ENCODE data around the gene WHRN.

The WHRN gene

DNA sequence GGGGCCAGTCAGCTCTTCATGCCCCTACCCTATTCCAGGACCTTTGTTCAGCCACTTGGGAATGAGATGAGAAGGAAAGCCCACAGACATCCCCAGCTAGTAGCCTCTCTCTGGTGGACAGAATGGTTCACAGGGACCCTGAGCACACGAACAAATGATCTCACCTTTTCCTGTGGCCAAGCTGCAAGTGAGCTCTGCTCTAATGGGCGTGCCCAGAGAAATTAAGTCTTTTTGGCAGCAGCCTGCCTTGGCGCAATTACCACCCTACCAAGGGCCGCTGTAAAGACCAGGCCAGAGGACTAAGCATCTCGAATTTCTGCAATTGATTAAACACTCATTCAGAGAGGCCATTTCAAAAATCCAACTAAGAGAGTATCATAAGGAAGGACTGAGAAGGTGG is 56.0 kb downstream of the WHRN start:
- no peak for DNase-seq (ENCODE audit: low spot score)

DNA sequence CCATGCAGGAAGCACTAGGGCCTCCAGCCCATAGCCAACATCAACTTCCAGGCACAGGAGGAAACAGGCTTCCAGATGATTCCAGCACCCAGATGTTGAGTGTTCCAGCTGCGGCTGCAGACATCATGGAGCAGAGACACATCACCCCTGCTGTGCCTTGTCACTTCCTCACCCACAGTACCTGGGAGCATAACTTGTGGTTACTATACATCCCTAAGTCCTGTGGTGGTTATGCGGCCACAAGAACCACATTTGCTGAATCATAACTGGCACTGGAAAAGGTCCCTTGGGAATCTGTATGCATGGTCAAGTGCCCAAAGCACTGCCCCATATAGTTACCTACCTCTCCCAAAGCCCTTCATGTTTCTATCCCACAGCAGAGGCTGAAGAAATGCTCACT is 56.6 kb downstream of the WHRN start:
- no peak for DNase-seq (ENCODE audit: low spot score)

DNA sequence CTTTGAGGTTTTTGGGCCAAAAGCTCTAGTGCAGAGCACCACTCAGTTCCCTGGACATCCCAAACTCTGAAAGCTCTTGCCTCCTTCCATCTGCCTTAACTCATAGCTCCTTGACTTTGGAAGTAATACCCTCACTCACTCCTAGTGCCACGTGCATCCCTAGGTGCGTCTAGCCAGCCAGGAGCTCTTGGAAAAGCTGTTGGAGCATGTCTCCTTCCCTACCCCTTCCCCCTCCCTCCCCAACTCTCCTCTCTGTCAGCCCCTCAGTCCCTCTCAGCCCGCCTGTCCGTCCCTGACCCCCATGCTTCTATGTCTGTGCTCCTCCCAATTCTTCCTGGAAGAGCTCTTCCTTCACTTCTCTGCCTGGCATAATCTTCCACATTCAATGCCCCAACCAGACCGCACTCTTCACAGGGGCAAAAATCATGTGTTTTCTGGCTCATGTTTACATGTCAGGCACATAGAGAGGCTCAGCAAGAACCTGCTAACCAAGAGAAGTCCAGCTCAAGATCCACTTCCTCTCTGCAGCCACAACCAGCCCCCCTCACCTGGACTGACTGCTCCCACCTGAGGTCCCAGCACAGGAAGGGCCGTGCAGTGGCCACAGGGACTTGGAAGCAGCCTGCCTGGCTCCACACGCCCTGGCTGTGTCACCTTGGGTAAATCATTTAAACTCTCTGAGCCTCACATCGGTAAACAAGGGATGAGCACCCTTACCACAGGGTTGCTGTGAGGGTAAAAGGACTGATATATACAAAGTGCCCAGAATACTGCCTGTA is 58.4 kb downstream of the WHRN start:
- DNase-seq (ENCODE audit: low spot score): no peak

DNA sequence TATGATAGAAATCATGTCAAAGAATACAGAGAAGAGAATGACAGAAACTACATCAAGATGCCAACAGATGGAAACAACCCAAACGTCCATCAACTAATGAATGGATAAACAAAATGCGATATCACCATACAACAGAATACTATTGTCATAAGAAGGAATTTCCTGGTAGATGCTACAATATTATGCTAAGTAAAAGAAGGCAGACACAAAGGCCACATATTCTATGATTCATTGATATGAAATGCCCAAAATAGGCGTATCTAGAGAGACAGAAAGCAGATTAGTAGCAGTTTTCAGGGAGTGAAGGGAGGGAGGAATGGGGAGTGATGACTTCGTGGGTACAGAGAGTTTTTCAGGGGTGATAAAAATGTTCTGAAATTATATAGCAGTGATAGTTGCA is 59.2 kb downstream of the WHRN start:
- DNase-seq (ENCODE audit: low spot score): no peak

DNA sequence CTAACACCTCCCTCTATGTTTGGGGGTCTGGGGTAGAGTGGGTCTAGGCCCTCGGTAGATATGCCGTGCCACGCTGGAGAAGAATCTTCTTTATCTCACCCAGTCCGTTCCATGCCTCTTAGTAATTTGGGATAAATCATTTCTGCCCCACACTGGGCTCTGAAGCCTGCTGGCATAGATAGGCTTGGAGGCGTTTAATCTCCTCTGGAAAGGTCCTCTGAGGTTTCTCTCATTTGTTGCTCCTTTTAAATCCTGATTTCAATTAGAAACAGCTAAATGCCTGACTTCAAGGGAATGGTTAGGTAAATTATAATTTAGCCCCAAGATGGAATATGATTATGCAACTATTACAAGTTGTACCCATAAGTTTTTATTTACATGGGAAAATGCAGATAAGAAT is 59.7 kb downstream of the WHRN start:
- no peak for DNase-seq (ENCODE audit: low spot score)

DNA sequence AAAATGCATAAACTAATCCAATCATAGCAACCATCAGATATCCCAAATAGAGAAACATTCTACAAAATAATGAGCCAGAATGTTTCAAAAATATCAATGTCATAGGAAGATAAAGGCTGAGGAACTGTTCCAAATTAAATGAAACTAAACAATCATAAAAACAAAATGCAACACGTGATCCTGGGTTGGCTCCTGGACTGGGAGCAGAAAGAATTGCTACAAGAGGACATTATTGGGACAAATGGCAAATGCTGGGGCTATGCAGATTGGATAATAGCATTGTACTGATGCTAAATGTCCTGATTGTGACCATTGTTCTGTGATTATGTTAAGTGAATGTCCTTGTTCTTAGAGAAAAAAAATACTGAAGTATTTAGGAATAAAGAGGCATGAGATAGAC is 63.3 kb downstream of the WHRN start:
- no peak for DNase-seq (ENCODE audit: low spot score)

DNA sequence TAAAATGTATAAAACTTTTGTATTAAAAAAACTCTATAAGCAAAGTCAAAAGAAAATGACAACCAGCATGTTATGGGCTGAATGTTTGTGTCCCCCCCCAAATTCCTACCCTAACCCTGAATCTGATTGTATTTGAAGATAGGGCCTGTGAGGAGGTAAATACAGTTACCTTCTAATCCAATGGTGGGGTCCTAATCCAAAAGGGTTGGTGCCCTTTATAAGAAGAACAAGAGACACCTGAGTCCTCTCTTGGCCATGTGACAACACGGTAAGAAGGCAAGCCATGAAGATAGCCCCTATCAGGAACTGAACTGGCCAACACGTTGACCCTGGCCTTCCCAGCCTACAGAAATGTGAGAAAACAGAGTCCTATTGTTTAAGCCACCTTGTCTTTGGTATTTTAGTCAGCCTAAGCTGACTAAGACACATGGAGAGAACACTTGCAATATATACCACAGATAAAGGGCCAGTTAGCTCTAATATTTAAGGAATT is 67.8 kb downstream of the WHRN start:
- no peak for DNase-seq (ENCODE audit: low spot score)

DNA sequence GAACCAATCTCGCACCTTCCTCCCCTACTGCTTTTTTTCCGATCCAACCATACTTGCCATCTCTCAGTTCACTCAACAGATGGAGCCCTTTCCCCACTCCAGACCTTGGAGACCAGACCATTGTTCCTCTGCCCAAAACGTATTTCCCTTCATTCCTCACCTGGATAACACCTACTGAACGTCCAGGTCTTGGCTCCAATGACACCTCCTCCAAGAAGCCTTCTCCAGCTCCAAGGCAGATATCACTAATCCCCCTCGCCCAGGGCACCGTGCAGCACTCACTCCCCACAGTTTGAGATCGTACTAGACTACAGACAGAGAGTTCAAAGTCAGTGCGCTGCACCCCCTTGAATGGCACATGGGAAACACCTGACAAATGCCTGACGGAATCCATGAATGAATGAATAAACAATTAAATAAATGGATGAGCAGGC is 70.4 kb downstream of the WHRN start:
- no peak for DNase-seq (ENCODE audit: low spot score)

DNA sequence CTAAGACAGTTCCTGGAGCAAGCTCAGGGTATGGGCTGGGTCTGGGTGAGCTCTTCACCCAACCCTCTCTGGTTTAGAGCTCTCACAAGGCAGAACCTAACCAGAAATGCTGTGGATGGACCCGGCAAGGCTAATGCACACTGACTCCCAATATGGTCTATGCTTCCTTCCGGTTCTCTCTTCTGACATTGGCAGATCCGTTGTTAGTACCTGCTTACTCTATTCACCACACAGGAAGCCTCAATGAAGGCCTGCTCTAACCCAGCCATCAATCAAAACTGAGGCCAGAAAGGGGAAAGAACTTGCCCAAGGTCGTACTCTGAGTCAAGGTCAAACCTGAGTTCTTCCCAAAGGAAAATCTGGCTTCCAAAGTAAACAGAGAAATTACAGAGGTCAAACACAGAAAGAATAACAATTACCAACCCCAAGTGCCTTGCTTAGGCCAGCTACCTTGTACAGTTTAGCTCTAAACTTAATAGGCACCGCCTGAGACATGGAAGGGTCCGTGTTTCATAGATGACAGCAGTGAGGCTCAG is 71.5 kb downstream of the WHRN start:
- no peak for DNase-seq (ENCODE audit: low spot score)

DNA sequence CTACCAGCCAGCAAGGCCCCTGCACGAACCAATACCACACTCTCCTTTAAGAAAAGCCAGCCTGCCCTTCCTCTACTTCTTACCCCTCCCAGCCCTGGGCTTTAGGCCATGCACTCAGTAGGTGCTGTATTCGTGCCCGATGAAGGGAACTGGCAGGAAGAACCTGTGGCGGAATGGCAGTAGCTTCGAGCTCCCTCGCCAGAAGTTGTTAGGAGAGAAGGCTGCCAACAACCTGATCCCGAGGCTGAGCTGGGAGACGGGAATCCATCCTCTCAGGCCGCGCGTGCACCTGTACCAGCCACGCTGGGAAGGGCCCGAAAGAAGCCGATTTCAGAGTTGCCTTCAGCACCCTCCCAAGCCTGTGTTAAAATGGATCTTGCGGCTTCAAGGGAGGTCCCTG is 72.2 kb downstream of the WHRN start:
- no peak for DNase-seq (ENCODE audit: low spot score)

DNA sequence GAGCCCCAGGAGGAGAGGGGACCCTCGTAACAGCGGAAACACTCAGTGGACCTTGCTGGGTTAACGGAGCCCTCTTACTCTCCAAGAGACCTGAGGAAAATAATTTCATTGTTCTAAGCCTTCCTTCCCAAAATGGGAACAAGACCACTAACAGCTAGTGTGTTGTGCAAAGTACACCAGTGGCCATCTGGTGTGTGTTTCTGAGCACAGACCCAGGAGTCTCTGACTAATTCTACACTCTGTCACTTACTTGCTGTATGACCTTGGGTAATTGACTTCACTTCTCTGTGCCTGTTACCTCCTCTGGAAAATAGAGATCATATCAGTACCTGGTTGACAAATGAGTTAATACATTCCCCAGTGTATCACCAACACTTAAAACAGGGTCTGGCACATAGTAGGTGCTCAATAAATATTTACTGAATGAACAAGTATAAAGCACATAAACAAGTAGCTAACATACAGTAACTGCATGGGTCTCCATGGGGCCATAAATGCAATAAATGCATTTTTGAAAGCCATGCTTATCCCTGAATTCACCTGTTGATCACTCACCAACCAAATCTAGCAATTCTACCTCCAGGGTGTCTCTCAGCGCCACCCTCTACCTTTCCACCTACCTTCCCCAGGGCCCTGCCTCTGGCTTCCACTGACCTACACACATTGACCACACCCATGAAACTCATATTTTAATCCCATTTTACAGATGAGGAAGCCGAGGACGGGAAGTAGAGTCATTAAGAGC is 72.8 kb downstream of the WHRN start:
- DNase-seq (ENCODE audit: low spot score): no peak

DNA sequence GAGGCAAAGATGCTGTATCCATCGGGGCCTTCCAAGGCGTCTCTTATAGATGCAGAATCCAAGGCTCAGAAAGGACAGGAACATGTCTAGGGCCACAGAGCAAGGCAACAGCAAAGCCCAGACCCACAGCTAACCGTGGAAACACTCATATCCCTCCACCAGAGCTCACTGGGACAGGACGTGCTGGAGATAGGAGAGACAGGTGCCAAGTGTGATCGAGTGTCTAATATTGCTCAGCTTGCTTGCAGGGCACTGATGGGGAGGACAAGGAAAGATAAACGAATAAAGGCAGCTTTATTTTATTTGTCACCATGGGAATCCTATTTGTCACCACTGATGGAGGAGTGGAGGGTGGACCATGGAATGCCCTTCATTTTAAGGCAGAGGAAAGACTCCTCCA is 73.5 kb downstream of the WHRN start:
- no peak for DNase-seq (ENCODE audit: low spot score)

DNA sequence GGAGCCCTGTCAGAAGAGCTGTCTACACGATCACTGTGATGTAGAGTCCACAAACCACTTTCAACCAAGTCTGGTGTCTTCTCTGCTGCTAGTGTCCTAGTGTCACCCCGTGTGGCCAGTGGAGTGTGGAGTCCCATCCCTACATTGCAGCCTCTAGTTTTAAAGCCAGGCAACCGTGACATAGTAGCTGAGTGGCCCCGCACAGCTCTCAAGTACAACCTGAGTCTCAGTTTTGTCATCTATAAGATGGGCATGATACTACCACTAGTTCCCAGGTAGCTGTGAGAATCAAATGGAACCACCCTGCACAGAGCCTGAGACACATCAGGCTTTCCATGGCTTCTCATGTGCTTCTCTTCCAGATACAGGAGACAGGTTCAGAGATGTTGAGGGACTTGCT is 74.3 kb downstream of the WHRN start:
- DNase-seq (ENCODE audit: low spot score): no peak

DNA sequence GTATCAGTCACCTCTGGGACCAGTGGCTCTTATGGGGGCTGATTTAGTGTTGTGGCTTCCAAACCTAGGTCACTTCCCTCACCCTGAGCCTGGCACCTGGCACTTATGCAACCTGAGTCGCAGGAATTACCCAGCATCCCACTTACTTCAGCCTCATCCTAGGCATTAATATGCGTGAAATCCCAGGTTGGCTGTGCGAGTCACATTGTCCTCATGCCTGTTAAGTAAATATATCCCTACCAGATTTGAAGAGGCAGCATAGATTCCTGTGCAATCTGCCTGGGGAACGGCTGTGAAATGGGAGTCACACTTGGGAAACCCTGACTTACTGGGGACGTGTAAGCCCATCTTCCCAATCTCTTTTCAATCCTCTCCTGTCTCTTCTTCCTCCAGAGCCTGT is 74.8 kb downstream of the WHRN start:
- no peak for DNase-seq (ENCODE audit: low spot score)

DNA sequence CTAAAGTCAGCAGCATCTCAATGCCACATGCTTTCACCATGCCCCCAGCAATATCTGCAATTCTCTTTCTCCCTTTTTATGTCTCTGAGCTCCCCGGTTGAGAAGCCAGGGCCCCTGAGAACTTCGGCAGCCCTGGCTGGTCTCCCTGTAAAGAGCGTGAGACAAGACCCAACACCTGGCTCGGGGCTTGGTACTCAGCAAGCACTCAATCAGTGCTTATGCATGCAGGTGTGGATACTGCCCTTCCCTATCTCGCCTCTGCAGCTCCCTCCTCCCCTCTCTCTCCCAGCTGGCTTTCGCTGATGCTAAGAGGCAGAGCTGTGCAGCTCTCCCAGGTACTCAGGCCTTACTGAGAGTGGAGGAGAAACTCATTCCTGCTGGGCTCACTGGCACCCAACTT is 75.8 kb downstream of the WHRN start:
- DNase-seq (ENCODE audit: low spot score): no peak

DNA sequence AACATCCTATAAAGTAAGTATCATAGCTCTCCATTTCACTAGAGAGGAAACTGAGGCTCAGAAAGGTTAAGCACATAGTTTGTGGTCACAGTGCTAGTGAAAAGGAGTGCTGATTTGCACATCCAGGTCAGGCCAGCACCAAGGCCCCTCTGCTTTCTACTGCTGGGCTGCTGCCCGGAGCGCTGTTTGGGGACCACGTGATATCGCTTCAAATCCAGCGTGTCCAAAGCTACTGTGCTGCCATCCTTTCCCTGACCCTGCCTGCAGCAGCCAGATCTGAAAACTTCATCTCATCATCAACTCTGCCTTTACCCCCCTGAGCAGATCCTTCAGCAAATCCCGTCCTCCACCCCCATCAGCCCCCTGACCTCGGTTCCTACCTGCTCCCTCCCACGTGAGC is 76.8 kb downstream of the WHRN start:
- no peak for DNase-seq (ENCODE audit: low spot score)

DNA sequence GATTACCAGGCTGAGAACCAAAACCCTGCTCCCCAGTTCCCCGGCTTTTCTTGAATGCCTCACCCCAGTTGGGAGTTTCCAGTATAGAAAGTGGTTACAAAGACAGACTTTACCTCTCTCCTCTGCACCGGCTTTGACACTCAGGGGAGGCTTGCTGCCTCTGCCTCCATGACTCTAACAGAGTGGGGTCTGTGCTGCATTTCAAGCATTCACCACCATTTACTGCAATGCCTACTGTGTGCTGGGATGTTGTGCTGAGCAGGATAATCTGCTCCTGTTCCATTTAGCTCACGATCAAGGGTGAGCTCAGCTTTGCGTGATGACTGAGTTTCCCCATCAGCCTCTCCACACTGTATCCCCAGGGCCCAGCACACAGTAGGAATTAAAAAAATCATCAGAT is 77.6 kb downstream of the WHRN start:
- no peak for DNase-seq (ENCODE audit: low spot score)

DNA sequence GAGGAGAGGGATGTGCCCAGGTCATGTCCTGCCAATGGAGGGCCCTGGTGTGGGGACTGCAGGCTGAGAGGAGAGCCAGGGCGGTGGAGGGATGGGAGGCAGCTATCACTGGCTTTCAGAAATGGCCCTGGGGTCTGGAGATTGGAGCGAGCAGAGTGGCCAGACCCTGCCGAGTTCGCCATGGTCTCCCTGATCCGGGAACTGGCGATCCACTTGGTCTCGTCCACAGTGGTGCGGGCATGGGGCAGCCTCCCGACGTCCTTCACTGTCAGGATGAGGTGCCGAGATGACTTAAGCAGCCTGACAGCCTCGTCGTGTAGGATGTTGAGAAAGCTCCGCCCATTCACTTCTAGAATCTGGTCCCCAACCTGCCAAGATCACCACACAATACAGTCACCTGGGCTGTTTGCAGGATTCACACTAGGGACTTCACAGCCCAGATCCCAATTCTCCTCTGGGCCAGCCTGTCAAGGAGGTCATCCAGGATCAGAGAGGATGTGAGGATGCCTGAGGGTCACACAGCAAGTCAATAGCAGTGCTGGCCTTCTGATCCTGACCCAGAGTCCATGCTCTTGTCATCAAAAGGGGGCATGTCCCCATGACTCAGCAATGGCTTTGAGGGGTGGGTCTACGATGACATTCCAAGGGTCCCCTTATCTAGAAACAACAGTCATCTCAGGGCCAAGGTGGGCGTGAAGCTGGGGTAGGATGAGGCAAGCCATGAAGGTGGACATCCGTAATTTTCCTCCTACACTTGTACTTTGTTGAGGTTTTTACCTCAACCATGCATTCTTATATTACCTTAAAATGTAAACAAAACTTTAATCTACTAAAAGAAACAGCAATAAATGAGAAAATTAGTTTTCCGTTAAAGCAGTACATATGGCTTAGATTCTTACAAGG is 79.0 kb downstream of the WHRN start:
- no peak for DNase-seq (ENCODE audit: low spot score)

DNA sequence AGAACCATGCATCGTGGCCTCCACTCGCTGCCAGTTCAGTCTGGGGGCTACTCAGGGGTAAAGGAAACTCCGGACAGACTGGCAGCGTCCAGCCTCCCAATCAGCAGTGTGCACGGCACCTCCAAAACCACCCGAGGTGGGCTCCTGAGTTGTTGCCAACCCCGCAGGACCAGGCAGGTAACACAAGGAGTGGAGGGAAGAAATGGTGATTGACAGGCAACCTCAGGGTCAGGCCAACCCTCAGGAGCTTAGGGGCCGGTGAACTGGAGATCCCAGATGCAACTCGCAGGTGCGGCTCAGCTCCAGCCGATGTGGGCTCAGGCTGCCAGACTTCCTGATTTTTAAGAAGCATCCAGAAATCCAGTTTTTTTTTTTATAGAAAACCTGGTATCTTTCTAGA is 80.1 kb downstream of the WHRN start:
- DNase-seq (ENCODE audit: low spot score): no peak

DNA sequence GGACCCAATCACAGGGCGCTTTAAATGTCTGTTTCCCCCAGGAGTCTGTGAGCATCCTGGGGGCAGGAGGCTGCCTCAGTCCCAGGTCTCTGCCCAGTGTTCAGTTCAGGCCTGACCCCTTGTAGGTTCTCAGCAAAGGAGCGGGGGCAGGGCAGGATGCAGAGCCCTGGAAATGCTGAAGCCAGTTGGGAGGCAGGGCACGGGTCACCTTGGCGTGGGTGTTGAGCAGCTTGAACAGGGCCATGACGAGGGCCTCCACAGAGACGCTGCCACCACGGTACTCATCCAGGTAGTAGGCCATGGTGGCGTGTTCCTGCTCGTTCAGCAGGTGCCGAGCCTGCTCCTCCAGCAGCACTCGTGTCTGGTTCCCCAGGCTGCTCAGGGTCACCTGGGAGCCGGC is 81.1 kb downstream of the WHRN start:
- no peak for DNase-seq (ENCODE audit: low spot score)

DNA sequence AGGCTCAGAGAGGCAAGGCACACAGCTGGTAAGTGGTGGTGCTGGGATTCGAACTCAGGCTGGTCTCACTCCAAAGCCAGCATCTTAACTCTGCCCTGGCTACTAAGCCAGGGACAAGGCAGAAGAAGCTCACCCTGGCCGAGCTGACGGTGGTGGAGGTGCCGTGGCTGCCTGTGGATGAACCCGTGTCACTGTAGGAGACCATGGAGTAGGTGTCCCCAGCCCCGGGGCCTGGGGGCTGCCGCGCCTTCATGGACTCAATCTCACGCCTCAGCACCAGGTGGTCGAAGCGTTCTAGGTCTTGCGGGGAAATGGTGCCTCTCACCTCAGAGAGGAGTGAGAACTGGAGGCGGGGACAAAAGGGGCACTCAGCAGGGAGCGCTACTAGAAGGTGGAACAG is 82.1 kb downstream of the WHRN start:
- no peak for DNase-seq (ENCODE audit: low spot score)

DNA sequence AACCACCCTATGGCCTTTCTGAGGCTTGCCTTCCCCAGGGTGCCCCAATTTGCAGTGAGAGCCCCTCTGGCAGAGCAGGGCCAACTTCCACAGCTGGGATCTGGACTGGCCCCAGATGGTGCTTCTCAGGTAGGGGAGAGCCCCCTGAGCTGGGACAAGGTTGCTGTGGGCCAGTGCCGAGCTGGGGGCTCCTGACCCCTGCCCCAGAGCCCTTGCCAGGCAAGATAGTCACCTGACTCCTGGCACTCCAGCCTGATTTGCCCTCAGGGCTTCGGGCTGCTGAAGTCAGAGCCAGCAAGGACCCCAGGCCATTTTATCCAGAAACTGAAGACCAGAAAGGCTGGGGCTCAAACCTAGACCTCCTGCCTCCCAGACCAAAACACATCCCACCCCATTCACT is 84.1 kb downstream of the WHRN start:
- DNase-seq (ENCODE audit: low spot score): no peak

Data from CD4-positive, alpha-beta T cell treated with Interleukin-15 for 4 hours (primary cell).